ENCODE results near the gene APBB2.

Gene APBB2

DNA sequence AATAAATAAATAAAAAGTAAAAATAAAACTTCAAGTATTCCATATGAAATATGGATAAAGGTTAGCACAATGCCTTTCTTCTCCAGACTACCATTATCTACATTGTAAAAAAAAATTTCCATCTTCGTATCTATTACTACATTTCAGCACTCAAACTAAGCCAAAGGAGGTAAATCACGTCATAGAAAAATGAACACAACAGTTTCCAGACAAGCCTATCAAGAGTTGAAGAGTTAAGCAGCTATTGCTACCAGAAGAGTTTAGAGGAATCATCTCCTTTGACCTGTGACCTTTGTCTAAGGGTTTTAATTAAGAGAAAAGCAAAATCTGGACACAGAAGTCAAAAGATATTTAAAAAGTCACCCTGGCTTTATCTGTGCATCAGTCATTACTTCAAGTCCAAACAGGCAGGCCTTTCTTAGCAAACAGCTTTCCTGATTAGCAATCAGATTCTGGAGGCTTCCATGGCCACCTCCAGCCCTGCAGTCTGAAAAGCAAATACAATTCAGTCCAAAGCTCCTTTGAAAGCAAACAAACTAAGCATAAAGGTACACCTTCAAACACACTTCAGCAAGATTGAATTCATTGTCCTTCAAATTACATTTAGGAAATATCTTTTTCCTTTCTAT is 82.2 kb downstream of the APBB2 start:
- DNase-seq: no peak

DNA sequence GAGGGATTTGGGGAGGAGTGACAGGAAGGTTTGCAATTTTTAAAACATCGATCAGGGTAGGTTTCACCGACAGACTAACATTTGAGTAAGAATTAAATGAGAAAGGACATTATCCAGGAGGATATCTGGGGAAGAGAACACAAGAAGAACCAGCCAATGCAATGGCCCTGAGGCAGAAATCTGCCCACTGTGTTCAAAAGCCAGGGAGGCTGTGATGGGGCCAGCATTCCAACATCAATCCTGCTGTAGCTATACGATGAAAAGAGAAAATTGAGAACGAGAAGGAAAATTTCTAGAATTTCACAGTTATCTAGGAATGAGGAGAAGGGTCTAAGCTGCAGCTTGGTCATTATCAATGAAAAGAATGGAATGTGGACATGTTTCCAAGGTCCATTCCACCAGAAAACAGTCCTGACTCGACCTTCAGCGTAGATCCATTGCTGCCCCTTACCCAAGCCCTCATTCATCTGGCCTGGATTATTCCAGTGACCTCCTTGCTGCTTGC is 84.4 kb downstream of the APBB2 start:
- DNase-seq: no peak

DNA sequence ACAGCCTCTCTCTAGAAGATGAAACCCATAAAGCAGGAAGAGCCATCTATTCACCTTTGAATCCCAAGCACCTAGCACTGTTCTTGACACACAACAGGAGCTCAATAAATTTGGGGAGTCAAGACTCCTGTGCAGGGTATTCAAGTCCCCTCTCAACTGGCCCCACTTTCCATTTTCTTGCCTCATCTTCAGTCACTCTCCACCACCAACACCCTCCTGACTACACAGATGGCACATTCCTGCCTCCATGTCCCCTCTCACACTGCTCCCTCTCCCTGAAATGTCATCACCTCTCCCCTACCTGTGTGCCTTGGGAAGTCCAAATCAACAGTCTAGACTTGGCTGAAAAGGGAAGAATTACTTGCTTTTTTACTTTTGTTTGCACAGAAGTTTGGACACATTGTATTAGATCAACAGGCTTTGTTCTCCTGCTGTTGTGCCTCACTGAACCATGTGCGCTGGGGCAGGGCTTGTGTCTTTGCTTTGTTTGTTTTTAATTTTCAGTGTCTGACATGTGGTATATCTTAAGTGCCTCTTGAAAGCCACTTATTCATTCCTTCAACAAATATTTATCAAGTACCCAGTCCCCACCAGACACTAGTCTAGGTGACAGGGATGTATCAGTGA is 85.1 kb downstream of the APBB2 start:
- DNase-seq: no peak

DNA sequence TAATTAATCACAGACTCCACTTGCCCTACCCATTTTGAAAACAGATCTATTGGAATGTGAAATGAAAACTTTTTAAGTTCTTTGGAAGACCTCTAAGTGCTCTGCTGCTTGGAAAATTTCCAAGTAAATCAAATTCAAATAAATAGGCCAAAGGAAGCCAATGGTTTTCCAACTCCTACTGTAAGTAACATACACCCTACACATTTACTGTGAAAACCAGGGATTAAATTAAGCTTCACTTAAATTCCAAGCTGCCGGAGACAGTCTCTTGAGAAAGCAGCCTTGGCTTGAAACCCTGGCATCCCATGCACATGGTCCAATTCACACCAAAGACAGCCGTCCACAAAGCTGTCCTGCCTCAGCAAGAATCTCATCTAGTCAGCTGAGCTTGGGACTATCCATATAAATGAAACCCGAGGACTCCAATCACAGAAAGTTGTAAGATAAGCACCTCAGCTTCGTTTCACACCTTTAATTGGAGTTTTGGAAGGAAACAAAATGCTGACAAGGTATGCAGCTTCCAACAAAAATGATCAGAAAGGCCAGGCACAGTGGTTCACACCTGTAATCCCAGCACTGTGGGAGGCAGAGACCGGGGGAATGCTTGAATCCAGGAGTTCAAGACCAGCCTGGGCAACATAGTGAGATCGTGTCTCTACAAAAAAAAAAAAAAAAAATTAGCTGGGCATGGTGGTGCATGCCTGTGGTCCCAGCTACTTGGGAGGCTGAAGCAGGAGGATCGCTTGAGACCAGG is 88.6 kb downstream of the APBB2 start:
- peak; percentile 20 for DNase-seq

DNA sequence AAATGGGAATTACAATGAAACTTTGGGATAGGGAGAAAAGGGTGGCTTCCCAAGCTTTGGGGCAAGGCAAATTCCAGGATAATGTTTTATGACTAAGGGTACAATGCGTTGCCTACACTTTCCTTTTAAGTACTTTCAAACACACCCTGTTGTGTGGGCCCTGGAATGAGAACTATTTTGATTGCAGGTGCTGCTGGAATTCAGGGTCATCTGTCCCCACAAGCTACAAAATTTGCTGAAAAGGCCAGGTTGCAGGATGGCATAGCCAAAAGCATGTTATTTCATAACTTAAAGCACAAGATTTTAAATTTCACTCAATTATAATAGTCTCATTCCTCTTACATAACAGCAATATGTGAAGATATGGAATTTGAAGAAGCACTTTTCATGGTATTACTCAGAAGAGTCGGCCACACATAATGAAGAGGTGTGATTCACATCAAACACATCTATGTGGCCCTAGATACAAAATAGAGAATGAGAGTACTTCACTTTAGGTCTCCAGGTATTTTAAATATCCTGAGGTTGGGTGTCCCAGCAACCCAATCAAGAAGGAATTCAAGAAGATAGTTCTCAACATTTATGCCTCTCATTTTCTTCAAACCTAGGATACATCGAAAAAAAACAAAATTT is 89.3 kb downstream of the APBB2 start:
- DNase-seq: peak; percentile 45

DNA sequence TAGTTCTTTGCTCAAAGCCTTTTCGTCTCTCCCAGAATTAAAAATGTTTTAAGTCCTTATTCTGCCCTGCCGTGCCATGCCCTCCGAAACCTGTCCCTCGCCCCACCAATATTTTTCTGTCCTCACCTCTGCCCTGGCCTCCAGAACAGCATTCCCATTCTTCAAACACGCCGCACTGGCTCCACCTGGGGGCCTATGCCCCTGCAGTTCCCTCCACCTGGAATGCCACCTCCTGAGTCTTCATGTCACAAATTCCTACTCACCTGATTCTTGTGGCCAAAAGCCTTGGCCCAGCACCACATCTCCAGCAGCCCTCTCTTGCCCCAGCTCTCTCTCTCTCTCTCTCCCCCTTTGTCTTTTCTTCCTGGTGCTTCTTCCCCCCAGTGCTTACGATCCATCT is 91.6 kb downstream of the APBB2 start:
- no peak for DNase-seq

DNA sequence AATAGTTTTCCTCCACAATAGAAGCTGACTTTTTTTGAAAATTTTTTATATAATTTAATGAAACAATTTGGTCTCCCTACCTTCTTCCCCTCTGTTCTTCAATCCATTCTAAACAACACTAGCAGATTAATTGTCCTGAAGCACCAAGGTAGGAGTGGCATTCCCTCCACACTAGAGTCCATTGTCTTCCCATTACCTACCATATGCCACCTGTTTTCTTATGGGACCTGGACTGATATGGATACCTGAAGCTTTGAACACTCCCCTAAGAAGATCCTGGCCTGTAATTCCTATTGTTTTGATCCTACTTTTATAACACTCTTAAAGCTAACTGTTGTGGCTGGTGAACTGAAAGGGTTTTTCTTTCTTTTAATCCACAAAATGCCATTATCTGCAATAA is 92.0 kb downstream of the APBB2 start:
- DNase-seq: no peak

DNA sequence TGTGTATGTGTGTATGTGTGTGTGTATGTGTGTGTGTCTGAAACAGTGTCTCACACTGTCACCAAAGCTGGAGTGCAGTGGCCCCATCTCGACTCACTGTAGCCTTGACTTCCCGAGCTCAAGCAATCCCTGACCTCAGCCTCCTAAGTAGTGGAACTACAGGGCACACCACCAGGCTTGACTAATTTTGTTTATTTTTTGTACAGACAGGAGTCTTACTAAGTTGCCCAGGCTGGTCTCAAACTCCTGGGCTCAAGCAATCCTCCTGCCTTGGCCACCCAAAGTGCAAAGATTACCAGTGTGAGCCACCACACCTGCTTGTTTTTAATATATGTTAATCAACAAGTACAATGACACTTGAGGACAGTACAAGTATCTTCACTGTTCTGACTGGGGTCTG is 92.4 kb downstream of the APBB2 start:
- no peak for DNase-seq

DNA sequence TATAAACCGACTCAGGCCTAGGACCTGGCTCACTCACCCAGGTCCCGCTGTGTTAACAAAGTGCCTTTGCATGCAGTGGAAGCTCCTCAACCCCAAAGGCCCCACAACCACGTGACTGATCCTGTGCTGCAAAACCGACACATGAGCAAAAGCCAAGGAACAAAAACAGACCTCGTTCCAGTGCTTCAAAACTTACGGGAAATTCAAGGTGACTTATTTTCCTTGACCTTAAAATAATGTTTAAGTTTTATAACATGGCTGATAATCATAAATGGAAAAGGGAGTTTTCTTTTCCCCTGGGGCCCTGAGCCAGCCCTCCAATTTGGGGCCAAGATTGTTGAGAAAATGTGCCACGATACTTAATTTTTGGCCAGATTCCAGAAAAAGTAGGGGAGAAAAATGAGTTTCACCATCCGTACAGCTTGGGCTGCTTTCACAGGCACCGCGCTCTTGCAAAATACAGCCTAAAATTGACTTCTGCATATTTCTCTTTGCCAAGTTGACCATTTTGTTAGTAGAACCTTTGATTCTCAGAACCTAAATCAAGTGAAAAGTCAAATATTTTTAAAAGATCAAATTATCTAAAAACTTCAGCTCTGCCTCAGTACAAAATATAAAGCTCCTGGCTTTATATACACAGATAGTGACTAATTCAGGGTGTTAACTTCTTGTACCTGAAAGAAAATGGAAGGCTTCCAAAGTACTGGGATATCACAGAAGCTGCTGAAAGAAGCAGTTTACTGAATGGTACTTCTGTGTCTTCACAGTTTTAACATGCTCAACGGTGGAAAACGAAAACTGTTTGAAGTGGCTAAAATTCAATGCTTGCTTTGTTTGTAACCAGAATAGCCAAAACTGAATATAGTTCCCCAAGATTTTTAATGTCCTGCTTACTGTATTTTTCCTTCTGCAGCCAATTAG is 93.8 kb downstream of the APBB2 start:
- DNase-seq: no peak

DNA sequence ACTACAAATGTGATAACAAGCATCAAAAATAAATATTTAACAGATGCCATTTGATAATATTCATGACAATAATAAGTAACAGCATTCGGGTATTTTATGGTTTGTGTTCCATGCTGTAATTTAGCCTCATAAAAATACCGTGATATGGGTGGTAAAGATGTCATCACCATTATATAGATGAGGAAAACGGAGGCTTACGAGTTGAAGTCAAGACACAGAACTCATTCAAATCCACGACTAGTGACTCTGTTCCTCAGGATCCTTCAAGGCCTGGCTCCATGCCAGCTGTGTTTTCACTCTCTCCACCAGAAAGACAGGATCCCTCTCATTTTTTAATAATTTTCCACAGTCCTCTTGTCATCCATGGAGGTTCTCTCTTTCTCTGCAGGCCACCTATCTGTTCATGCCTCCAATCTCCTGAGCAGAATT is 94.5 kb downstream of the APBB2 start:
- no peak for DNase-seq

DNA sequence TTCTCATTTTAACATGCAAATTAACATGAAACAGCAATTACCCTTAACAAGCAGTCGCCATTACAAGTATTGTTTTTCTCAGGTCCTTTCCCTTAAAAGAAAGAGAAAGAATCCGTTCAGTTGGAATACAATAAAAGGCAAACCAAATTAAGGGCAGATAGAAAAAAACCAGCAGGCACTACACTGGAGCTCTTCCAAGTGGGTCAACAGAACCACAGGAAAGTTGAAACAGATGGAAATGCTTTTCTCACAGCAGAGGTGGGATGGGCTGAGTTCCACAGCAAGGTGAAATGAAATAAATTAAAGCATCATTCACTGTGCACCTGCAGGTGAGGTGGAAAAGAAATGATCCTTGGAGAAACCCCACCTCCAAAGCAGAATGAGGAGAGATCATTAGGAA is 102.6 kb downstream of the APBB2 start:
- no peak for DNase-seq

DNA sequence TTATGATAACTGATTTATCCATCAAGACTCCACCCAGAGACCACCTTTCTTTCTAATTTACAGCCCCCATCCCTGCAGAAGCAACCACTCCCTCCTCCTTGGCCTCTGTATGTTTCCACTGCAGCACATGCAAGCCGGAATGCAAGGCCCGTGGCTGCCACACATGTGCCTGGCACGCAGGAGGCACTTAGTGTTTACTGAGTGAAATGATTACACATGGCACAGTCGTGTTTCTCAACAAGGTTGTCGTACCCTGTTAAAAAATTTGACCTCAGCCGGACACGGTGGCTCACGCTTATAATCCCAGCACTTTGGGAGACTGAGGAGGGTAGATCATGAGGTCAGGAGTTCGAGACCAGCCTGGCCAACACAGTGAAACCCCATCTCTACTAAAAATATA is 104.3 kb downstream of the APBB2 start:
- no peak for DNase-seq

DNA sequence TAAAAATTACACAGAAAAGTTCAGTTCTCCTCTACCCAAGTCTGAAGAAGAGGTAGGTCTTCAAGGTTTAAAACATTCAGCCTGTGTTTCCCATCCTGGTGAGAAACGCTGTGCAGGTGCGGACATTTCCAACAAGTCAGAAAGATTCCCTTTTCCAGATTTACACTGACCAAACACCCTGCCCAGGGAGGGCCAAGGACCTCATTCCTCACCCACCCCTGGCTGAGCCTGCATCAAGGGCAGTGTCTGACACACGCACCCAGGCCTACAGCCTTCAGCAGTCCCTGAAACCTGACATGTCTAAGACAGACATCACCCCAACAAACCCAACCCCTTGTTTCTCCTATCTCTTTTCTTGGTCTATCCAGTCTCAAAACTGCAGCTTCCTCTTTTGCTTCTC is 105.9 kb downstream of the APBB2 start:
- no peak for DNase-seq

DNA sequence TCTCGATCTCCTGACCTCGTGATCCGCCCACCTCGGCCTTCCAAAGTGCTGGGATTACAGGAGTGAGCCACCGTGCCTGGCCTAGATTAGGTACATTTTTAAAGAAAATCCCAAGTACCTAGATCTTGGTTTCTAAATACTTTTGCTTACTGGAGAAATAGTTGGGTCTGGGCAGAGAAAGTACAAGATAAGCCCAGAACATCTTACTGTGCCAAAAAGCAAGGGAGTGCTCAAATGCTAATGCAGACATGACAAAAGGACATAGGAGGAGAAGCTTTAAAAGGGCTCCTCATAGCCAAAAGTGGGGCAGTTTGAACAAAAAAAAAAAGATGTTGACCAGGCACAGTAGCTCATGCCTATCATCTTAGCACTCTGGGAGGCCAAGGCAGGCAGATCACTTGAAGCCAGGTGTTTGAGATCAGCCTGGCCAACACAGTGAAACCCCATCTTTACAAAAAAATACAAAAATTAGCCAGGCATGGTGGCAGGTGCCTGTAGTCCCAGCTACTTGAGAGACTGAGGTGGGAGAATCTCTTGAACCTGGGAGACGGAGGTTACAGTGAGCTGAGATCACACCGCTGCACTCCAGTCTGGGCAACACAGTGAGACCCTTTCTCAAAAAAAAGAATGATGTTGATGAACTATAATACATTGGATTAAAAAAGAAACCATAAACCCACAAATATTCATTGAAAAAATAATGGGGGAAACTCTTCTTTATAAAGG is 107.5 kb downstream of the APBB2 start:
- DNase-seq: no peak

DNA sequence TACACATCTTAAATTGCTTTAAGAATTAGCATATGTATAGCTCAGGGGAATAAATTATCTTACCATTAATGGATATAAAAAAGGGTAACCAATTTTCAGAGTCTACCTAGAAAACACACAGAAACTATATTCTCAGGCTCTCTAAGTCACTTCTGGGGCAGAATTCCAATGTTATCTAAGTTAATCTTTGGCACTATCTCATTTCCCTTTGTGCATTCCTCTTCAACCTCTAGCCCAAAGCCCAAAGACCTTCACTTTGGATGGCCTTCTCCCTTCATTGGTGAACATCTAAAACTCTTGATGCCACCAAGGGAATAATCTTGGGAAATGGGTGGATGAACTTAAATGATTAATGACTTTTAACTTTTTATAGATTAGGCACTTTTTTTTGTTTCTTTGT is 108.3 kb downstream of the APBB2 start:
- peak; percentile 30 for DNase-seq

DNA sequence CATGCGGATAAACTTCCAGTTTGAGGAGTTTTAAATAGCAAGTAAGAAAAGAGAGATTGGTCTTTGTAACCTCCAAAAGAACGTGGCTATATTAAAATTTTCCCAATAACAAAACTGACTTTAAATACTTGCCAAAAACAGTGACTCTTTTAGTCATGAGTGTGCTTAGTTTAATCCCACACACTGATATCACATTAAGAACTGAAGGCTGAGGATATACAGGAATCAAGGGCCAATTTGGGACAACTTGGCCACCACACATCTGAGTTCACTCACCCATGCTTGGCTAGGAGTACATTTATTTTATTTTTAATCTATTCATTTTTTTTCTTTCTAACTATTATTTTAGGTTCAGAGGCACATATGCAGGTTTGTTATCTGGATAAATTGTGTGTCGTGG is 110.2 kb downstream of the APBB2 start:
- no peak for DNase-seq

DNA sequence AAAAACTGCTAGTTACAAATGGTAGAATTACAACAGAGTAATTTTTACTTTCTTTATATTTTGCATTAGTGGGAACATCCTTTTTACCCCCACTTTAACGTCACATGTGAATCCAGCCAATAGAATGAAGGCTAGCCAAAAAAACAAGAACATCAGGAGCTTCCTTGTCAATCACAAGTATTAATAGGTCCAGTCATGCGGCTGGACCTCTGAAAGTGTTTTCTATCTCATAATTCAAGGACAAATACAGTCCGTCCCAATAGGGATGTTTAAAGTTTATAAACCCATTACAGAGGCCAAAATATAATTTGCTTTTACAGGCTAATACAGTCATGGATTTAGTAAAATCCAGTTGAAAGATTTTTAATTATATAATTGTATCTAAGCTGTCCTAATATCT is 110.7 kb downstream of the APBB2 start:
- DNase-seq: no peak

DNA sequence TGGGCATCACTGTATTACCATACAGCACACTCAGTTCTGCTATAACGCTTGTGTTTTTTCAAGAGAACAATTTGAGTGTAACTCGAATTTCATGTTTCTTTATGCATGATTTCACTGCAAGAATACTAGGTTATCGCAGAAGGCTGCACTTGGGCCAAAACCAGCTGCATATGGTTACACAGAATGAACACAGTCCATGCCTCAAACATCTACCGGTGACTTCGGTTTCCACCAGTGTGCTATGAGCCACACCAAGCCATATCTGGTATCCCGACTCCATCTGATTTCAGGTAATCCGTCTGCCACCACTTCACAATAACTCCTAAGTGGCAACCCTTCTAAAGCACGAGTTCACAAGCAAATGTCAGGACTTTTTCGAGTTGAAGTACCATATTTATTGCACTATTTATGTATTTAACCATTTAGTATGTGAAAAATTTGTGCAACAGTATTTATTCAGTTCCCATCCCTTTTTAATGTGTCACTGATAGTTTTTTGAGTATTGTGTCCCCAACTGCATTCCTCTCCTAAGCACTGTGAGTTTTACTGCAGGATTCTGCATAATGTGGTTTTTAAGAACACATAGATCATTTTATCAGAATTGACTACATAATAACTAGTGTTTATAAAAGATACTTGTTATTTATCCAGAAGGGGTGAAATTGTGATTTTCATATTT is 111.8 kb downstream of the APBB2 start:
- DNase-seq: no peak

DNA sequence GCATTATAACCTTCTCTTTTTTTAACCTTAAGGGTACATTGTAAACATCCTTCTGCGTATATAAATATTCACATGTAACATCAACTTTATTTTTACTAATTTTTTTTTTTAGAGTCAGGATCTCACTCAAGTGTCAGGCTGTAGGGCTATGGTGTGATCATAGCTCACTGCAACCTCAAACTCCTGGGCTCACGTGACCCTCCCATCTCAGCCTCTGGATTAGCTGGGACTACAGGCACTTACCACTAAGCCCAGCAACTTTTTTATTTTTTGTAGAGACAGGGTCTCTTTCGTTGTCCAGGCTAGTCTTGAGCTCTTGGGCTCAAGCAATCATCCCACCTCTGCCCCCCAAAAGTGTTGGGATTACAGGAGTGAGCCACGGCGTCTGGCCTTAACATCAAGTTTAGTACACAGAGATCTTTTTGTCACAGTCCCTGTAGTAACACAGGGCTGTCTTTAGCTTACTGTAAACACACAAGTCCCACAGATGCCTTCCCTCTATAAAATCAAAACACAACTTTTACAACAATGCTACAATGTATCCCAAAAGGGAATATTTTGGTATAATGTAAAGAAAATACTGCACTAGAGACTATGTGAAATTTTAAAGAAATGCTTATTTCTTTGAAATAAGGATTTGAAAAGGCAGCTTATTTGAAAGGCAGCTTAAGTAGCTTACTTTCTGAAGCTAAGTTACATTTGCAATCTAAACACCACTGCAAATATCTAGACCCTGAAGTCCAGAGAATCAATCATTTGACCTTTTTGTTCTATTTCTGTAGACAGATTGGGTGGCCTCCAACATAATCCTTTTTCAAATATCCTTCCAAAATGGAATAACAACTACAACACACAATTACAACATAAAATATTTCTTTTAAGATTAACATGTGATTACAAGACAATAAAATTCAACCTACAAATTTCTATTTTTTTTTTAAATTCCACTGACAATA is 116.0 kb downstream of the APBB2 start:
- no peak for DNase-seq

DNA sequence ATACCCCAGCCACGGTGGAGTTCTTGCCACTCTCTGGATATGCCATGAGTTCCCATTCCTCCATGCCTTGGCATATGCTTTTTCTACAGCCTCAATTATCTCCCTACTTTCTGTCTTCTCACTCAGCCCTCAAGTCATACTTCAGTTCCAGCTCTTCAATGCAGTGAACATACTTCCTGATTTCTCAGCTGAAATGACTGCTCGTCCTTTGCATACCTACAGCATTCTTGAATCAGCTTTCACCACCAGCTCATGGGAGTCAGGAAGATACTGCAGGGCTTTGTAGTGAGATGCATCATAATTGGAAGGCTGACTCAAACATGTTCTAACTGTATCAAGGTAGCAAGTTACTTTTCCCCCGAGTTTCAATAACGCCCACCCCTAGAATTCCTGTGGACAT is 118.4 kb downstream of the APBB2 start:
- DNase-seq: peak; percentile 72

Measured in EL (cell line).